ENCODE data around the gene SPRYD3.

Gene SPRYD3

DNA sequence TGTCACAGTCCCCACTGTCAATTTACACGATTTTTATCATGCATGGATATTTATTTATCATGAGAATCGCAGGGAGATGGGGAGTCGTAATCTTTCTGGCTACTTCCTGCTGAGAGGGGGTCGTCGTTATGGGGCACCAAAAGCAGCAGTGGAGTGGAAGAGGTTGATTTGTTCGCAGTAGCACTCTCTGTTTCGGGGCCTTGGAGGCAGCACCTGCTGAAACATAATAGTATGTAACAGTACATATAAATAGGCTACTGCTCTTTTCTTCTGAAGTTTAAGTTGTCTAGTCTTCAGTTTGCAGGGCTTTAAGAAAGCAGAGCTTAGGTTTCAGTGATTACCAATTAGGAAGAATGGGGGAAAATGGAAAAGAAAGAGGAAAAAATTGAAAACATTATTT is 27.9 kb upstream of the SPRYD3 start:
- TF ChIP-seq GATA1 (IDR thresholded peaks at IDR 0.05; ENCODE audit: low read depth, low read length) (no peak), POLR2A (IDR thresholded peaks at IDR 0.05; ENCODE audit: low read length) (no peak)
- DNase-seq: no peak

DNA sequence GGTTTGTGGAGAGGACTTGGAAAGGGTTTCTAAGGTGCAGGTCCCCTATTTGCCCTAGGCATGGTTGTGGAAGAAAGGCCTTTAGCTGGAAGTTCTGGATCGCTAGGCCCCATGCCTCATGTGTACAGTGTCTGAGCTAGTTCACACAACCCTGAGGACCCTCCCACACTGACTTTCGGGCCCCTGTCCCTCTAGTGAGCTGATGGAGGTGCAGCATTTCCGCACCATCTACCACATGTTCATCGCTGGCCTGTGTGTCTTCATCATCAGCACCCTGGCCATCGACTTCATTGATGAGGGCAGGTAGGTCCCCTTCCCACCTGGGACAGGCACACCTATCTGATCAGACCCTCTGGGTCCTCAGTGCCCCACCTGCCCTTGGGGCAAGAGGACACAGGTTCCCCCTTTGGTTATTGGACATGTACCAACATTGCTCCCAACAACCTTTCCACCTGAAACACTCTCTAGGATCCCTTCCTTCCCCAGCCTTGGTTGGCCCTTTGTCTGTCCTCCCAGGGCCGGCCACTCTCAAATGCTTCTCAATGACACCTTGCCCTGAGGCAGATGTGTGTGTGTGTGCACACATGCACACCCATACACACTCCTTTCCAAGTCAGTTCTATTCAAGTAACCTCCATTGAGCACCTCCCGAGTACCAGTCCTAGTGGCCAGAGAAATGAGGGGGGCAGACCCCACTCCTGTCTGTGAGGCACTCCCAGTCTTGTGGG is 26.7 kb upstream of the SPRYD3 start:
- TF ChIP-seq GATA1 (IDR thresholded peaks at IDR 0.05; ENCODE audit: low read depth, low read length) (no peak), POLR2A (IDR thresholded peaks at IDR 0.05; ENCODE audit: low read length) (no peak)
- DNase-seq: no peak

DNA sequence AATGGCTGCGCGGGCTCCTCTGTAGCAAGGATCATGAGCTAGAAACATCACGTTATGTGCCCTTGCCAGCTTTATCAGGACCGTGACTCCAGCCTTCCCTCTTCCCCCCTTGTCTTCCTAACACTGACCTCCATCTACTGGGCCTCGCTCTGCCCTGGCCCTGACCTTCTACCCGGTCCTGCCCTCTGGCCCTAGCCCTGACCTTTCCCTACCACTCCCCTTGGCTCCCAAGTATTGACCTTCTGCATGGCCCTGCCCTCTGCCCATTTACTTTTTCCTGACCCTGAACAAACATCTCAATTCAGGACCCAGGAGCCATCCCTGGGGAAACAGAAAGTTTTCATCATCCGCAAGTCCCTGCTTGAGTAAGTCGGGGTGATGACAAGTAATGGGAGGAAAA is 26.1 kb upstream of the SPRYD3 start:
- DNase-seq: no peak
- no peak for TF ChIP-seq GATA1 (IDR thresholded peaks at IDR 0.05; ENCODE audit: low read depth, low read length)
- TF ChIP-seq POLR2A (IDR thresholded peaks at IDR 0.05; ENCODE audit: low read length): no peak

DNA sequence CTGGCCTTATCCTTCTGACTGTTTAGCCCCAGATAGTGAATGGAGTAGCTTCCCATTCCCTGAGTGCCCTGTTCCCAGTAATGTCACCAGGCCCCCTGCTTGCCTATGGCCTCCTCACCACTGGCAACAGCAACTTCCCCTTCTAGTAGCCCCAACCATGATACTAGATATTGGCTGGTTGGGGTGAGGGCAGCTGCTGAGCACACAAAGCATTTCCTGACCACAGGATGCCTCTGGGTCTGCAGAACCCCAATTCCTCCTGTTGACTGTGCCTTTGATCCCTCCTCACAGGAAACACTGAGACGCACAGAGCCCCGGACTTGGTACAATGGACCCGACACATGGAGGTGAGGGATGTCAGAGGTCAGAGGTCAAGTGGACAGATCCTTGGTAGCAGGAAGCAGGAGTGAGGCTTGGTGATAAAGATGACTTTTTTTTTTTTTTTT is 24.7 kb upstream of the SPRYD3 start:
- TF ChIP-seq POLR2A (IDR thresholded peaks at IDR 0.05; ENCODE audit: low read length) (no peak), GATA1 (IDR thresholded peaks at IDR 0.05; ENCODE audit: low read depth, low read length) (no peak)
- no peak for DNase-seq

- no peak for TF ChIP-seq POLR2A (IDR thresholded peaks at IDR 0.05; ENCODE audit: low read length)
- TF ChIP-seq GATA1 (IDR thresholded peaks at IDR 0.05; ENCODE audit: low read depth, low read length): no peak
- no peak for DNase-seq
These were observed 24.0 kb upstream of the SPRYD3 start, which contains the start of gene SOAT2 for GRCh38 chr12:53102883-53103807. Gene SOAT2, plus strand, starts transcription at chr12:53103486. Its CDS starts 92 bp downstream, at chr12:53103578.

GRCh38 chr12:53101931-53102781 is 23.0 kb upstream of the SPRYD3 start:
- DNase-seq: no peak
- TF ChIP-seq POLR2A (IDR thresholded peaks at IDR 0.05; ENCODE audit: low read length): no peak
- TF ChIP-seq GATA1 (IDR thresholded peaks at IDR 0.05; ENCODE audit: low read depth, low read length): no peak

GRCh38 chr12:53101266-53101665 is 22.1 kb upstream of the SPRYD3 start:
- TF ChIP-seq POLR2A (IDR thresholded peaks at IDR 0.05; ENCODE audit: low read length) (no peak), GATA1 (IDR thresholded peaks at IDR 0.05; ENCODE audit: low read depth, low read length) (no peak)
- no peak for DNase-seq

GRCh38 chr12:53100466-53101151 is 21.4 kb upstream of the SPRYD3 start:
- DNase-seq: no peak
- TF ChIP-seq POLR2A (IDR thresholded peaks at IDR 0.05; ENCODE audit: low read length) (no peak), GATA1 (IDR thresholded peaks at IDR 0.05; ENCODE audit: low read depth, low read length) (no peak)

DNA sequence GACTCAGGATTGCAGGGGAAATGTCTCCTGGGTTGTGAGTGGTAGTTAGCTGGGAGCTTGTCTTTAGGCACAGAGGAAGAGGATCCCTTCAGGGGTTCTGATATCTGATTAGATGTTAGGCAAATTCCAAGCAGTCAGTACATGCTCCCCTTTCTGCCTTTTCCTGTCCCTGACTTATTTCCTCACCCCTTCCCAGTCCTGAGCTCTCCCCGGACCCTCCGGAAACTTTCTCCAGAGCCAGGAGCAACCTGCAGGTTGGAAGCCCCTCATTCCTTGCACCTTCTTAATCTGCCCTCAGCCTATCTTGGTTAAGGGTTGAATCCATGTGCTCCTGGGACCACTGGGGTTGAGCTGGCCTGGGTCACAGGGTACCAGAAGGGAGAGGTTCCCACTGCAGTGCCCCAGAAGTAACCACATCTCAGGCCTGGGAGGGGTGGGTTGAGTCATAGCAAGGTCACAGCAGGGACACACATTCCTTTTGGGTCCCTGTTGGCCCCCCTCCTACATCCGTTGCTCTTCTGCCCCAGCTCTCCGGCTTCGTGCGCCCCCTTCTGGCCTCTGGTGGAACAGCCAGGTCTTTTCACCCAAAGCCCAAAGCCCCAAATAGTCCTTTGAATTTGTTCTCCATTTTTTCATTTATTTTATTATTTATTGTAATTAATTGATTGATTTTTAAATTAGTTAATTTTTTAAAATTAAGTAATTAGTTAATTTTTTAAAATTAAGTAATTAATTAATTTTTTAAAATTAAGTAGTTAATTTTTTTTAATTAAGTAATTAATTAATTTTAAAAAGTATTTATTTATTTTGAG is 20.1 kb upstream of the SPRYD3 start:
- DNase-seq: peak; percentile 75 to 87
- TF ChIP-seq GATA1 (IDR thresholded peaks at IDR 0.05; ENCODE audit: low read depth, low read length) (no peak), POLR2A (IDR thresholded peaks at IDR 0.05; ENCODE audit: low read length) (no peak)

DNA sequence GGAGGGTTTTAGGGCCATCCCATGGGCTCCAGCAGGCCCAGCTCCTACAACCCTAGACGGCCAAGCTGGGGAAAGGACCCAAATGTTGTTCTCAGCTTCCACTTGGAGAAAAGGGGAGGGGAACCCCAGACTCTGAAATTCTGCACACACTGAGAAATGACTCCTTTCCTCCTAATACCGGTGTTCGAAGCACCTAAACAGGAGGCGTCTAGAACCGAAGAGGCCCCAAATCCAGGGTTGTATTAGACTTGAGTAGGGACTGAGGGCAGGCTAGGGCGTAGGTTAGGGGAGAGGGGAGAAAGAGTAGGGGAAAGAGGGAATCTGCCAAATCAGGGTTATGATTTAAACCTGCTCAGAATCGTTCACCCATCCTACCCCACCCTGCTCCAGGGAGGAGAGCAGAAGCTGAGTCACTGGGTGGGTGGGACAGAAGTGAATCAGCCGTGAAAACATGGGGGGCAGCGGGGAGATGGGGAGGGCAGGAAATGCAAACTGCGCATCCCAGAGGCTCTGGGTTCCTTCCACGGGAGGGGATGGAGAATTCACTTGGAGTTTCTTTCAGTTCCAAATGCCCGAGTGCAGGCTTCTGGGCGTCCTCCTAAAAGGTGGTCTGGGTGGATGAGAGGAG is 19.3 kb upstream of the SPRYD3 start:
- TF ChIP-seq POLR2A (IDR thresholded peaks at IDR 0.05; ENCODE audit: low read length) (no peak), GATA1 (IDR thresholded peaks at IDR 0.05; ENCODE audit: low read depth, low read length) (no peak)
- no peak for DNase-seq

- TF ChIP-seq GATA1 (IDR thresholded peaks at IDR 0.05; ENCODE audit: low read depth, low read length) (no peak), POLR2A (IDR thresholded peaks at IDR 0.05; ENCODE audit: low read length) (no peak)
- peak in 1 of 2 experiments; percentile 17 for DNase-seq
These were observed 18.6 kb upstream of the SPRYD3 start, which contains the start of gene IGFBP6 for GRCh38 chr12:53097564-53098353. Gene IGFBP6, plus strand, starts transcription at chr12:53097667. Its CDS starts 51 bp downstream, at chr12:53097718.
